PC-9 (cell line): ENCODE measurements around the gene EMP1. TPM values are rescaled to one million over a fixed set of nuclear protein-coding genes. Genes with fewer than 3 reads are reported as not detected.

Source experiments
- BruUV-seq: library from RNA; stranded (reverse); fragments of 400-500 nt; replicated peaks from 2 replicates; lab custom pipeline; 2021; lab: Mats Ljungman, UMichigan
- CTCF ChIA-PET: fragments of 300-600 bp; sonication (Branson Sonifier 250); formaldehyde crosslinking; loops from one replicate; lab custom pipeline; 2022; ENCODE audit warnings: antibody characterized with exemption; lab: Charles Lee
- POLR2A ChIA-PET: fragments of 300-600 bp; sonication (Branson Sonifier 250); formaldehyde crosslinking; loops from one replicate; lab custom pipeline; 2022; ENCODE audit warnings: antibody characterized with exemption; ENCODE audit not compliant: unreplicated experiment; lab: Charles Lee
- DNase-seq, 2 experiments: peaks; one replicate each; pipeline versions ENCODE4 v3.0.0 to v3.0.0-alpha.2; 2015 to 2022; ENCODE audit warnings: mixed read lengths in 1 of 2
- H2AFZ ChIP-seq: fragments of 200-600 bp; sonication (generic); 2 replicates; pipeline ENCODE4 v1.8.1; 2017; ENCODE audit warnings: antibody characterized with exemption
- H3F3A ChIP-seq: fragments of 200-600 bp; sonication (generic); 2 replicates; pipeline ENCODE4 v1.8.1; 2017; ENCODE audit warnings: antibody characterized with exemption, mild to moderate bottlenecking, low read depth; ENCODE audit not compliant: insufficient read depth
- H3K27ac ChIP-seq: fragments of 200-600 bp; sonication (generic); 2 replicates; pipeline ENCODE4 v1.6.1; 2016; ENCODE audit warnings: mixed run types
- H3K27me3 ChIP-seq: fragments of 200-600 bp; sonication (generic); 2 replicates; pipeline ENCODE4 v1.6.1; 2016; ENCODE audit warnings: low read depth, mixed run types; ENCODE audit not compliant: insufficient read depth
- H3K36me3 ChIP-seq: fragments of 200-600 bp; sonication (generic); 2 replicates; pipeline ENCODE4 v1.6.1; 2016; ENCODE audit warnings: low read depth, mixed run types
- H3K4me1 ChIP-seq: fragments of 200-600 bp; sonication (generic); replicated peaks from 2 replicates; pipeline ENCODE4 v1.6.1; 2016; ENCODE audit warnings: mixed run types; ENCODE audit not compliant: insufficient read depth
- H3K4me2 ChIP-seq: fragments of 200-600 bp; sonication (generic); 2 replicates; pipeline ENCODE4 v1.6.1; 2017; ENCODE audit warnings: mixed run types
- H3K4me3 ChIP-seq: fragments of 200-600 bp; sonication (generic); 2 replicates; pipeline ENCODE4 v1.6.1; 2016; ENCODE audit warnings: mixed run types
- H3K79me2 ChIP-seq: fragments of 200-600 bp; sonication (generic); 2 replicates; pipeline ENCODE4 v1.6.1; 2017; ENCODE audit warnings: low read depth, mixed run types
- H3K9me2 ChIP-seq: fragments of 200-600 bp; sonication (generic); 2 replicates; pipeline ENCODE4 v1.8.1; 2017; ENCODE audit warnings: mild to moderate bottlenecking; ENCODE audit not compliant: insufficient read depth
- H3K9me3 ChIP-seq: fragments of 200-600 bp; sonication (generic); 2 replicates; pipeline ENCODE4 v1.8.1; 2016; ENCODE audit warnings: low read depth; ENCODE audit not compliant: insufficient read depth
- H4K20me1 ChIP-seq: fragments of 200-600 bp; sonication (generic); 2 replicates; pipeline ENCODE4 v1.8.1; 2017; ENCODE audit not compliant: insufficient read depth
- EZH2 ChIP-seq: fragments of 200-600 bp; sonication (generic); IDR thresholded peaks from 2 replicates; pipeline ENCODE4 v1.8.0; 2017; ENCODE audit warnings: antibody characterized with exemption, low read depth
- intact Hi-C: fragments of 100-400 bp; cut with micrococcal nuclease; formaldehyde crosslinking; loops from one replicate; pipeline ENCODE4 v1.10.0; 2022; ENCODE audit not compliant: unreplicated experiment
- total RNA-seq: library from RNA; stranded (reverse); gene quantifications from 2 replicates; pipeline ENCODE4 v1.2.3, GENCODE V29; 2021
- TF ChIP-seq, protein P1 (sequence below): fragments of 200-600 bp; sonication (generic); conservative IDR thresholded peaks from 2 replicates; pipeline ENCODE4 v1.6.1; 2017; ENCODE audit warnings: mixed run types, antibody characterized with exemption, mild to moderate bottlenecking, moderate library complexity

Gene EMP1
- total RNA-seq, 1 experiment from 2014 or later: 909 TPM

DNA sequence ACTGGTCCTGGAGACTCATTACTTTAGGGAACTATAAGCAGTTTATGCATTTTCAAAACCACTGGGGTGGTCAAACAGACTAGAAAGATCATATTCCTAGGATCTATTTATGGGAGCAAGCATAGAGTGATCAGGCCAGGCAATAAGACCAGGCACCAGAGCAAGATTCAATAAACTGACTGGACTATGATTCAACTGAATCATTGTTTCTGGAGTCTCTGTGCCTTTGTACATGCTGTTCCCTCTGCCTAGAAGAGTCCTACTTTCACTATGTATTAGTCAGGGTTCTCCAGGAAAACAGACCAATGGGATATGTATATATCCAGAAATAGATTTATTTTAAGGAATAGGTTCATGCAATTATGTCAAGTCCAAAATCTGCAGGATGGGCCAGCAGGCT is 55.5 kb downstream of the EMP1 start:
- Histone ChIP-seq H4K20me1 (no peaks in the 10 kb centered on the region), H3K4me2 (no peak overlapping the region), H3K9me3 (no peaks in the 10 kb centered on the region), H3K27ac (no peak overlapping the region), H2AFZ (no peak overlapping the region), H3K4me1 (peaks cover 26% of the 10 kb centered on the region), H3K9me2 (no peaks in the 10 kb centered on the region), H3K27me3 (no peaks in the 10 kb centered on the region), H3K36me3 (no peaks in the 10 kb centered on the region), H3K4me3 (no peak overlapping the region), H3F3A (peaks cover 14% of the 10 kb centered on the region; the same call in 1 of the 2 replicates), H3K79me2 (no peaks in the 10 kb centered on the region)
- POLR2A ChIA-PET: no interaction called here
- TF ChIP-seq EZH2: no peak
- TF ChIP-seq, protein P1, sequence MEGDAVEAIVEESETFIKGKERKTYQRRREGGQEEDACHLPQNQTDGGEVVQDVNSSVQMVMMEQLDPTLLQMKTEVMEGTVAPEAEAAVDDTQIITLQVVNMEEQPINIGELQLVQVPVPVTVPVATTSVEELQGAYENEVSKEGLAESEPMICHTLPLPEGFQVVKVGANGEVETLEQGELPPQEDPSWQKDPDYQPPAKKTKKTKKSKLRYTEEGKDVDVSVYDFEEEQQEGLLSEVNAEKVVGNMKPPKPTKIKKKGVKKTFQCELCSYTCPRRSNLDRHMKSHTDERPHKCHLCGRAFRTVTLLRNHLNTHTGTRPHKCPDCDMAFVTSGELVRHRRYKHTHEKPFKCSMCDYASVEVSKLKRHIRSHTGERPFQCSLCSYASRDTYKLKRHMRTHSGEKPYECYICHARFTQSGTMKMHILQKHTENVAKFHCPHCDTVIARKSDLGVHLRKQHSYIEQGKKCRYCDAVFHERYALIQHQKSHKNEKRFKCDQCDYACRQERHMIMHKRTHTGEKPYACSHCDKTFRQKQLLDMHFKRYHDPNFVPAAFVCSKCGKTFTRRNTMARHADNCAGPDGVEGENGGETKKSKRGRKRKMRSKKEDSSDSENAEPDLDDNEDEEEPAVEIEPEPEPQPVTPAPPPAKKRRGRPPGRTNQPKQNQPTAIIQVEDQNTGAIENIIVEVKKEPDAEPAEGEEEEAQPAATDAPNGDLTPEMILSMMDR: no peak
- intact Hi-C loops: no loop called here
- CTCF ChIA-PET: no interaction called here
- no peak for DNase-seq
- no TSS peak for BruUV-seq

DNA sequence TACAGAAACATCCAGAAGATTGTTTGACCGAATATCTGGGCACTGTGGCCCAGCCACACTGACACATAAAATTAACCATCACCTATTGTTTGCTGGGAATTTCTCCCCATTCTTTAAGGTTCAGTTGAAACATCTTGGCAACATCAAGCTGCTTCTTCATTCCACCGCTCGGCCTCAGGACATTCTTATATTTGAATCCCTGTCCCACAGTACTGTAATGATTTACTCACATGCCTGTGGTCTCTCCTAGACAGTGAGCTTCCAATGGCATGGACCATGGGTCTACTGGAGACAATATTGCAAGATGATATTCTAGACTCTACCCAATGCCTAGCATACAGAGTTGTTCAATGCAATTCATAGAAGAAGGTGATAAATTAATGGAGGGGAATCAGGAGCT is 56.1 kb downstream of the EMP1 start:
- intact Hi-C loops: no loop called here
- Histone ChIP-seq H3K27ac (no peak overlapping the region), H3K4me2 (no peak overlapping the region), H3K9me3 (no peaks in the 10 kb centered on the region), H3K27me3 (no peaks in the 10 kb centered on the region), H3K36me3 (no peaks in the 10 kb centered on the region), H3K4me3 (no peak overlapping the region), H3K9me2 (no peaks in the 10 kb centered on the region), H4K20me1 (no peaks in the 10 kb centered on the region), H2AFZ (no peak overlapping the region), H3K4me1 (peaks cover 26% of the 10 kb centered on the region), H3F3A (peaks cover 14% of the 10 kb centered on the region; the same call in 1 of the 2 replicates), H3K79me2 (no peaks in the 10 kb centered on the region)
- no TSS peak for BruUV-seq
- TF ChIP-seq, protein P1: no peak
- TF ChIP-seq EZH2: no peak
- no peak for DNase-seq
- ChIA-PET CTCF (no interaction called here), POLR2A (no interaction called here)

DNA sequence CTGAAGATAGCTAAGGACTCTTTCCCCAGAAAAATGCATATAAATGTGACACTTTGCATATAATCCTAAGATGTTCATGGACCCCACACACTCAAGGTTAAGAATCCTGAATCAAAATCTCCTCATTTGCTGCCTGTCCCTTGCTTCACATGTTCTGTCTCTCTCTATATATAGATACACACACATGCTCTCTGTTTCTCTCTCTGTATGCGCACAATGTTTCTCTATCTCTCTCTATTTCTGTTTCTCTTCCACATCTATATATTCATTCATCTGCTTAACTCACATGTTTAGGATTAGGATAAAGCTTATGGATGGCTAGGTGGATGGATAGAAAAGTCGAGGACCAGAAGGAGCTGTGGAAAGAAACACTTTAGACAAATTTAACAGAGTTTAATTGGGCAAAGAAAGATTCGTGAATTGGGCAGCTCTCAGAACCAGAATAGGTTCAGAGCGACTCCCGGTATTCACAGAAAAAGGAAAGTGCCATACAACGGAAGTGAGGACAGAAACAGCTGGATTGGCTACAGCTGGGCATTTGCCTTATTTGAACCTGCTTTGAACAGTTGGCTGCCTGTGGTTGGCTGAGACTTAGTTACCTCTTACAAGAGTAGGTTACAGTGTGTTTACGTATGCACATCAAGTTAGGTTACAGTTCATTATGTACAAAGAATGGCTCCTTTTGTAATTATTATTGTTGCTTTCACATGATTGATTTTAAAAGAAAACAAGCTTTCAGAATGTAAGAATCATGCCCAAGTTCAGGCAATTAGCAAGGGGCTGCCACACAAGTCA is 57.6 kb downstream of the EMP1 start:
- H3F3A ChIP-seq: peaks cover 14% of the 10 kb centered on the region; the same call in 1 of the 2 replicates
- no peaks in the 10 kb centered on the region for H3K9me2 ChIP-seq
- H3K9me3 ChIP-seq: no peaks in the 10 kb centered on the region
- ChIA-PET POLR2A (interaction anchor here (0.6 to 0.7 kb wide), 4 partner anchors 38 to 1616 kb away, joined by 3 to 5 read pairs (median 4); no protein-coding TSS in a partner anchor), CTCF (interaction anchor here (1.5 kb wide), 1 partner anchor 29 kb away, joined by 10 read pairs; no protein-coding TSS in a partner anchor)
- TF ChIP-seq, protein P1: no peak
- no peak for TF ChIP-seq EZH2
- H3K4me3 ChIP-seq: no peak overlapping the region
- intact Hi-C loops: loop anchor here (2.0 kb wide), 1 partner anchor 49 kb away; no protein-coding TSS in a partner anchor
- H3K36me3 ChIP-seq: no peaks in the 10 kb centered on the region
- peaks cover 26% of the 10 kb centered on the region for H3K4me1 ChIP-seq
- no peak overlapping the region for H3K4me2 ChIP-seq
- H3K27me3 ChIP-seq: no peaks in the 10 kb centered on the region
- no peaks in the 10 kb centered on the region for H3K79me2 ChIP-seq
- no TSS peak for BruUV-seq
- no peaks in the 10 kb centered on the region for H4K20me1 ChIP-seq
- no peak overlapping the region for H3K27ac ChIP-seq
- DNase-seq: no peak
- H2AFZ ChIP-seq: no peak overlapping the region
